GM19463 (cell line): ENCODE measurements around the gene PGAP1.

Experiments used
- ATAC-seq: cut with Tn5 transposase; IDR thresholded peaks from one replicate; pipeline ENCODE4 v1.9.1; 2021; ENCODE audit warnings: mild to moderate bottlenecking, moderate library complexity; ENCODE audit not compliant: unreplicated experiment

PGAP1 gene

GRCh38 chr2:196900843-196901242, 25.7 kb downstream of the PGAP1 start:
- no peak for ATAC-seq

- ATAC-seq: no peak
These were observed 26.5 kb downstream of the PGAP1 start for GRCh38 chr2:196899976-196900375.

- ATAC-seq: no peak
These were observed 35.4 kb downstream of the PGAP1 start for GRCh38 chr2:196891136-196891535.

GRCh38 chr2:196887431-196887830, 39.1 kb downstream of the PGAP1 start:
- no peak for ATAC-seq

- ATAC-seq: no peak
These were observed 42.1 kb downstream of the PGAP1 start for GRCh38 chr2:196884368-196884767.

- no peak for ATAC-seq
These were observed 50.1 kb downstream of the PGAP1 start for GRCh38 chr2:196876364-196876763.

GRCh38 chr2:196875414-196875813, 51.1 kb downstream of the PGAP1 start:
- no peak for ATAC-seq

GRCh38 chr2:196873511-196873910, 53.0 kb downstream of the PGAP1 start:
- no peak for ATAC-seq

GRCh38 chr2:196854629-196855028, 71.9 kb downstream of the PGAP1 start:
- no peak for ATAC-seq

- ATAC-seq: no peak
These were observed 73.0 kb downstream of the PGAP1 start for GRCh38 chr2:196853301-196854087.

GRCh38 chr2:196851088-196851487, 75.4 kb downstream of the PGAP1 start:
- ATAC-seq: no peak

- ATAC-seq: no peak
These were observed 76.6 kb downstream of the PGAP1 start for GRCh38 chr2:196849895-196850294.

GRCh38 chr2:196846295-196846694, 80.2 kb downstream of the PGAP1 start:
- no peak for ATAC-seq

GRCh38 chr2:196845371-196845770, 81.1 kb downstream of the PGAP1 start:
- no peak for ATAC-seq

GRCh38 chr2:196840171-196840570, 86.3 kb downstream of the PGAP1 start:
- ATAC-seq: no peak

GRCh38 chr2:196839574-196839973, 86.9 kb downstream of the PGAP1 start:
- no peak for ATAC-seq

- no peak for ATAC-seq
These were observed 90.1 kb downstream of the PGAP1 start for GRCh38 chr2:196836440-196836839.

GRCh38 chr2:196830701-196831100, 95.8 kb downstream of the PGAP1 start:
- no peak for ATAC-seq

- no peak for ATAC-seq
These were observed 99.2 kb downstream of the PGAP1 start for GRCh38 chr2:196827356-196827755.

GRCh38 chr2:196823750-196824522, 102.6 kb downstream of the PGAP1 start:
- ATAC-seq: no peak

- ATAC-seq: no peak
These were observed 105.3 kb downstream of the PGAP1 start for GRCh38 chr2:196821195-196821594.

GRCh38 chr2:196809260-196809659, 117.2 kb downstream of the PGAP1 start, which contains the start of gene C2orf66:
TSS of gene C2orf66 (minus strand) at chr2:196809355. CDS start at chr2:196809336, 19 bp downstream.
- ATAC-seq: no peak
